Endothelial cell of umbilical vein (primary cell): ENCODE measurements around the gene BASP1. TPM values are rescaled to one million over a fixed set of nuclear protein-coding genes. Genes with fewer than 3 reads are reported as not detected.

Experiments
- BruUV-seq: library from RNA; stranded (reverse); fragments of 400-500 nt; replicated peaks from 2 replicates; lab custom pipeline; 2021; lab: Mats Ljungman, UMichigan
- CTCF ChIA-PET: fragments of 300-600, 350-600 bp; sonication (Branson Sonifier 250); formaldehyde crosslinking; loops from one replicate; lab custom pipeline; 2021; ENCODE audit warnings: antibody characterized with exemption, inconsistent platforms; lab: Charles Lee
- POLR2A ChIA-PET: fragments of 300-600, 350-600 bp; sonication (Branson Sonifier 250); formaldehyde crosslinking; loops from one replicate; lab custom pipeline; 2021; ENCODE audit warnings: antibody characterized with exemption, inconsistent platforms; lab: Charles Lee
- DNase-seq: peaks from one replicate; pipeline ENCODE4 v3.0.0-alpha.2; 2011; ENCODE audit warnings: low read depth, low spot score
- FAIRE-seq: peaks from 2 replicates; lab custom pipeline; 2011; peaks lifted over from hg19 to GRCh38; lab: Jason Lieb, UNC
- H2AFZ ChIP-seq: 2 replicates; pipeline ENCODE4 v1.6.0; 2012; ENCODE audit warnings: low read depth, low read length, control low read depth, inconsistent platforms
- H3K27ac ChIP-seq: 2 replicates; pipeline ENCODE4 v1.5.1; 2011; ENCODE audit warnings: low read depth, mild to moderate bottlenecking, control low read depth, low read length, moderate library complexity; ENCODE audit not compliant: insufficient read depth
- H3K27me3 ChIP-seq, 2 experiments: 2 replicates each; pipeline versions ENCODE4 v1.6.0 to v1.6.1; 2011; ENCODE audit warnings: low read length in 2 of 2, mixed read lengths in 1 of 2; ENCODE audit not compliant: control insufficient read depth in 2 of 2, insufficient read depth in 2 of 2
- H3K36me3 ChIP-seq, 2 experiments: 2 replicates in 1 of 2; 3 replicates in 1 of 2; pipeline ENCODE4 v1.5.1; 2011; ENCODE audit warnings: low read length in 2 of 2, mild to moderate bottlenecking in 1 of 2, moderate library complexity in 1 of 2; ENCODE audit not compliant: control insufficient read depth in 2 of 2, insufficient read depth in 2 of 2; ENCODE audit errors: extremely low read depth in 1 of 2
- H3K4me1 ChIP-seq: 3 replicates; pipeline ENCODE4 v1.5.1; 2011; ENCODE audit warnings: mild to moderate bottlenecking, low read length; ENCODE audit not compliant: control insufficient read depth, insufficient read depth; ENCODE audit errors: extremely low read depth
- H3K4me2 ChIP-seq: 2 replicates; pipeline ENCODE4 v1.6.1; 2011; ENCODE audit warnings: low read length, control low read depth, mixed read lengths; ENCODE audit not compliant: insufficient read depth
- H3K4me3 ChIP-seq, 3 experiments: fragments of 200-600 bp in 1 of 3; sonication (generic), shearing (Covaris generic) in 1 of 3; replicated peaks in 1 of 3; 2 replicates each; pipeline ENCODE4 v1.5.1; 2011 to 2016; ENCODE audit warnings: control low read depth in 3 of 3, low read length in 3 of 3, mild to moderate bottlenecking in 2 of 3, inconsistent platforms in 1 of 3, low read depth in 1 of 3, moderate library complexity in 1 of 3; ENCODE audit not compliant: insufficient read depth in 1 of 3
- H3K79me2 ChIP-seq: 2 replicates; pipeline ENCODE4 v1.6.0; 2012; ENCODE audit warnings: low read length, inconsistent platforms; ENCODE audit not compliant: control insufficient read depth, insufficient read depth
- H3K9ac ChIP-seq: replicated peaks from 2 replicates; pipeline ENCODE3; 2011; ENCODE audit warnings: low read length, control low read depth; ENCODE audit not compliant: insufficient read depth; ENCODE audit errors: extremely low read depth
- H3K9me1 ChIP-seq: replicated peaks from 3 replicates; pipeline ENCODE4 v1.6.0; 2011; ENCODE audit warnings: mild to moderate bottlenecking, low read length; ENCODE audit not compliant: control insufficient read depth, insufficient read depth; ENCODE audit errors: extremely low read depth
- H3K9me3 ChIP-seq: replicated peaks from 2 replicates; pipeline ENCODE4 v1.5.1; 2012; ENCODE audit warnings: low read length, inconsistent platforms; ENCODE audit not compliant: control insufficient read depth, insufficient read depth
- H4K20me1 ChIP-seq: replicated peaks from 2 replicates; pipeline ENCODE3; 2011; ENCODE audit warnings: mild to moderate bottlenecking, low read length; ENCODE audit not compliant: control insufficient read depth, insufficient read depth; ENCODE audit errors: extremely low read depth
- EZH2 ChIP-seq: IDR thresholded peaks from 2 replicates; pipeline ENCODE4 v1.6.1; 2012; ENCODE audit warnings: borderline replicate concordance, low read depth, mild to moderate bottlenecking, moderate library complexity, low read length, inconsistent platforms; ENCODE audit not compliant: severe bottlenecking
- FOS ChIP-seq: IDR thresholded peaks from 2 replicates; pipeline ENCODE4 v1.6.1; 2011; ENCODE audit warnings: mild to moderate bottlenecking, low read length, moderate library complexity, borderline replicate concordance; ENCODE audit not compliant: insufficient read depth
- GATA2 ChIP-seq: IDR thresholded peaks from 2 replicates; pipeline ENCODE4 v1.7.0; 2011; ENCODE audit warnings: low read depth, mild to moderate bottlenecking, moderate library complexity, mixed read lengths, low read length; ENCODE audit not compliant: insufficient read length, insufficient read depth
- JUN ChIP-seq: IDR thresholded peaks from 2 replicates; pipeline ENCODE4 v1.6.1; 2011; ENCODE audit warnings: borderline replicate concordance, low read depth; ENCODE audit not compliant: insufficient read length, insufficient read depth
- MYC ChIP-seq: IDR thresholded peaks from one replicate; pipeline ENCODE4 v1.6.1; 2011; ENCODE audit warnings: mild to moderate bottlenecking, low read depth, low read length
- POLR2A ChIP-seq: IDR thresholded peaks from 2 replicates; pipeline ENCODE4 v1.6.1; 2012; ENCODE audit warnings: low read depth, mild to moderate bottlenecking, control low read depth, low read length
- POLR2AphosphoS5 ChIP-seq: IDR thresholded peaks from 2 replicates; pipeline ENCODE4 v1.6.1; 2012; ENCODE audit warnings: low read depth, mild to moderate bottlenecking, control low read depth, low read length, moderate library complexity; ENCODE audit not compliant: insufficient read depth
- dilution Hi-C: fragments of 300-500 bp; cut with MboI; formaldehyde crosslinking; loops from one replicate; pipeline ENCODE4 v1.15.0; 2019; ENCODE audit warnings: low sequenced_read_pairs; ENCODE audit not compliant: extremely low pct_ligation_motif_present
- intact Hi-C: fragments of 100-400 bp; cut with micrococcal nuclease; formaldehyde crosslinking; loops from one replicate; pipeline ENCODE4 v1.10.0; 2022
- polyA plus RNA-seq, 4 experiments: library from polyadenylated mRNA; depleted of rRNA in 3 of 4; stranded (reverse) in 3 of 4; unstranded in 1 of 4; fragments of >200 nt; gene quantifications; 2 replicates each; pipeline versions ENCODE4 v1.2.1 to v1.2.3, GENCODE V29; 2011 to 2012; ENCODE audit warnings: missing spikeins in 1 of 4
- total RNA-seq: library from RNA; stranded (reverse); gene quantifications from 2 replicates; pipeline ENCODE4 v1.2.3, GENCODE V29; 2021
- TF ChIP-seq, protein P1 (sequence below): IDR thresholded peaks from 2 replicates; pipeline ENCODE4 v1.6.1; 2011; ENCODE audit not compliant: insufficient read depth, insufficient read length
- TF ChIP-seq, protein P2 (sequence below), 2 donors: IDR thresholded peaks; 1 replicate in 1 of 2; 2 replicates in 1 of 2; pipeline ENCODE4 v1.5.1; 2011; ENCODE audit warnings: low read length in 2 of 2, mild to moderate bottlenecking in 2 of 2, moderate library complexity in 2 of 2, control low read depth in 1 of 2, inconsistent platforms in 1 of 2, low read depth in 1 of 2; ENCODE audit not compliant: insufficient read depth in 1 of 2; ENCODE audit errors: extremely low read depth in 1 of 2

Gene BASP1
- total and polyA plus RNA-seq, 2 donors (not counting 3 experiments of a cell fraction or from before 2014, with no cell fraction given), result 69.4 to 79.3 TPM

DNA sequence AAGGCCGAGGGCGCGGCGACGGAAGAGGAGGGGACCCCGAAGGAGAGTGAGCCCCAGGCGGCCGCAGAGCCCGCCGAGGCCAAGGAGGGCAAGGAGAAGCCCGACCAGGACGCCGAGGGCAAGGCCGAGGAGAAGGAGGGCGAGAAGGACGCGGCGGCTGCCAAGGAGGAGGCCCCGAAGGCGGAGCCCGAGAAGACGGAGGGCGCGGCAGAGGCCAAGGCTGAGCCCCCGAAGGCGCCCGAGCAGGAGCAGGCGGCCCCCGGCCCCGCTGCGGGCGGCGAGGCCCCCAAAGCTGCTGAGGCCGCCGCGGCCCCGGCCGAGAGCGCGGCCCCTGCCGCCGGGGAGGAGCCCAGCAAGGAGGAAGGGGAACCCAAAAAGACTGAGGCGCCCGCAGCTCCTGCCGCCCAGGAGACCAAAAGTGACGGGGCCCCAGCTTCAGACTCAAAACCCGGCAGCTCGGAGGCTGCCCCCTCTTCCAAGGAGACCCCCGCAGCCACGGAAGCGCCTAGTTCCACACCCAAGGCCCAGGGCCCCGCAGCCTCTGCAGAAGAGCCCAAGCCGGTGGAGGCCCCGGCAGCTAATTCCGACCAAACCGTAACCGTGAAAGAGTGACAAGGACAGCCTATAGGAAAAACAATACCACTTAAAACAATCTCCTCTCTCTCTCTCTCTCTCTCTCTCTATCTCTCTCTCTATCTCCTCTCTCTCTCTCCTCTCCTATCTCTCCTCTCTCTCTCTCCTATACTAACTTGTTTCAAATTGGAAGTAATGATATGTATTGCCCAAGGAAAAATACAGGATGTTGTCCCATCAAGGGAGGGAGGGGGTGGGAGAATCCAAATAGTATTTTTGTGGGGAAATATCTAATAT is 58.1 kb downstream of the BASP1 start:
- no peak overlapping the region for H3K4me3 ChIP-seq
- H3K9me1 ChIP-seq, result no peaks in the 10 kb centered on the region
- no peak overlapping the region for H3K4me2 ChIP-seq
- no peaks in the 10 kb centered on the region for H3K9me3 ChIP-seq
- H3K9ac ChIP-seq, result no peak overlapping the region
- H3K79me2 ChIP-seq, result peaks cover 32% of the 10 kb centered on the region
- no peak for TF ChIP-seq JUN
- TF ChIP-seq, protein P1, sequence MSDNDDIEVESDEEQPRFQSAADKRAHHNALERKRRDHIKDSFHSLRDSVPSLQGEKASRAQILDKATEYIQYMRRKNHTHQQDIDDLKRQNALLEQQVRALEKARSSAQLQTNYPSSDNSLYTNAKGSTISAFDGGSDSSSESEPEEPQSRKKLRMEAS, result no peak
- TF ChIP-seq FOS, result no peak
- TF ChIP-seq GATA2, result no peak
- TF ChIP-seq EZH2, result no peak
- TF ChIP-seq POLR2A, result no peak
- TF ChIP-seq, protein P2, sequence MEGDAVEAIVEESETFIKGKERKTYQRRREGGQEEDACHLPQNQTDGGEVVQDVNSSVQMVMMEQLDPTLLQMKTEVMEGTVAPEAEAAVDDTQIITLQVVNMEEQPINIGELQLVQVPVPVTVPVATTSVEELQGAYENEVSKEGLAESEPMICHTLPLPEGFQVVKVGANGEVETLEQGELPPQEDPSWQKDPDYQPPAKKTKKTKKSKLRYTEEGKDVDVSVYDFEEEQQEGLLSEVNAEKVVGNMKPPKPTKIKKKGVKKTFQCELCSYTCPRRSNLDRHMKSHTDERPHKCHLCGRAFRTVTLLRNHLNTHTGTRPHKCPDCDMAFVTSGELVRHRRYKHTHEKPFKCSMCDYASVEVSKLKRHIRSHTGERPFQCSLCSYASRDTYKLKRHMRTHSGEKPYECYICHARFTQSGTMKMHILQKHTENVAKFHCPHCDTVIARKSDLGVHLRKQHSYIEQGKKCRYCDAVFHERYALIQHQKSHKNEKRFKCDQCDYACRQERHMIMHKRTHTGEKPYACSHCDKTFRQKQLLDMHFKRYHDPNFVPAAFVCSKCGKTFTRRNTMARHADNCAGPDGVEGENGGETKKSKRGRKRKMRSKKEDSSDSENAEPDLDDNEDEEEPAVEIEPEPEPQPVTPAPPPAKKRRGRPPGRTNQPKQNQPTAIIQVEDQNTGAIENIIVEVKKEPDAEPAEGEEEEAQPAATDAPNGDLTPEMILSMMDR (IDR thresholded peaks at IDR 0.05; ENCODE audit: extremely low read depth in 1 of 2, insufficient read depth in 1 of 2, low read depth in 1 of 2, low read length in 2 of 2), result no peak
- TF ChIP-seq POLR2AphosphoS5, result no peak
- TF ChIP-seq MYC, result no peak
- POLR2A ChIA-PET, result no interaction called here
- H3K4me1 ChIP-seq, result no peaks in the 10 kb centered on the region
- dilution Hi-C loops (no loop called here), intact Hi-C loops (no loop called here)
- CTCF ChIA-PET, result no interaction called here
- no TSS peak for BruUV-seq
- no peak for FAIRE-seq
- H4K20me1 ChIP-seq, result peaks cover 5% of the 10 kb centered on the region
- H3K36me3 ChIP-seq, result peaks cover 8 to 11% of the 10 kb centered on the region in 2 experiments
- no peaks in the 10 kb centered on the region for H3K27me3 ChIP-seq
- no peak for DNase-seq
- no peak overlapping the region for H2AFZ ChIP-seq
- no peak overlapping the region for H3K27ac ChIP-seq
